Dedifferentiated amniotic fluid mesenchymal stem cell (primary cell): ENCODE results near the gene KRTAP20-2.

ENCODE experiments used
- DNase-seq: peaks from one replicate; pipeline ENCODE4 v3.0.0-alpha.2; 2016; ENCODE audit errors: extremely low spot score

Gene KRTAP20-2

GRCh38 chr21:30674312-30674711 is 39.3 kb downstream of the KRTAP20-2 start:
- no peak for DNase-seq

DNA sequence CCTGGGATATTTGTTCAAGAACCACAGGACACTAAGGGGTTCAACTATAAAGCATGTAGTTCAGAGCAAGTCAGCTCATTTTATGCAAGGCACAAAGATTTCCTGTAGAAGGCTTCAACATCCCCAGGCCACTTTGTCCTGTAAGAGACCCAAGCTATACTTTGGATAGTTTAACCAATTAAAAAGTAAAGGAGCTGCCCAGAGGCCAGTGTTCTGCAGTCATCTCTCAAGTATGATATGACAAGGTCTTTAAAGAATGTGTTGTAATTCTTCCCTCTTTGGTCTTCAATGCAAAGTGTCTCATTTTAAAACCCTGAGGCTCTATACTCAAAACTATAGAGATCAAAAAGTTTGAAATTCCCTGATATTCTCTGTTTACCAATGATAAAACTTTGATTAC is 41.7 kb downstream of the KRTAP20-2 start:
- no peak for DNase-seq

- DNase-seq, result no peak
These were observed 45.6 kb downstream of the KRTAP20-2 start for GRCh38 chr21:30680586-30680985.

DNA sequence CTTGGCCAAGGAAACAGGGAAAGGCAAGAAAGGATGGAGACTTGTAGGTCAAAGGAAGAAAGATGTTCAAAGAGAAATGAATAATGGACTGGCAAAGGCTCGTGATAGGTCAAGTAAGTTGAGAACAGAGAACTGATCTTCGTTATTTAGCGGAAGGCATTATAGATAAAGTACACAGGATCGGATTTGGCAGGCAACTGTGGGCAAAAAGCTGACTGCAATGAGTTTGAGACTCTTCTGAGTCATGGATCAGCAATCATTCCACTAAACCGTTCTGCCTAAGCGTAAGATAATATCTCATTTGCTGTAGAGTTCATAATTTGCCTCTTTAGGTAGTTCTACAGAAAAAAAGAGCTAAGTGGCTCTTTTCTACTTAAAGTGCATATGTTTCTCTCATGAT is 49.5 kb downstream of the KRTAP20-2 start:
- no peak for DNase-seq
